Activated naive CD8-positive, alpha-beta T cell treated with anti-CD3 and anti-CD28 coated beads, Interleukin-2, amount 10 ng/mL, durations not matched to agents 7 days and 5 days (primary cell): ENCODE data around the gene HRC. TPM values are rescaled to one million over a fixed set of nuclear protein-coding genes. Genes with fewer than 3 reads are reported as not detected.

Experiments used
- ATAC-seq: fragments of 150-1000 bp; cut with Tn5 transposase; one replicate; pipeline ENCODE4 v1.10.0; 2021; ENCODE audit warnings: low read depth, moderate library complexity
- POLR2A ChIA-PET: fragments of 350-600 bp; sonication (Branson Sonifier 250); formaldehyde crosslinking; loops from one replicate; lab custom pipeline; 2021; ENCODE audit warnings: antibody characterized with exemption; lab: Charles Lee
- DNase-seq: peaks from one replicate; pipeline ENCODE4 v3.0.0; 2021
- H3K27ac Mint-ChIP-seq: one replicate; pipeline ENCODE4 v1.8.0; 2022; ENCODE audit warnings: mild to moderate bottlenecking, mixed read lengths
- H3K27me3 Mint-ChIP-seq: one replicate; pipeline ENCODE4 v1.8.0; 2022; ENCODE audit warnings: mild to moderate bottlenecking, moderate library complexity, mixed read lengths
- H3K36me3 Mint-ChIP-seq: one replicate; pipeline ENCODE4 v1.8.0; 2021; ENCODE audit warnings: mild to moderate bottlenecking, mixed read lengths
- H3K4me1 Mint-ChIP-seq: one replicate; pipeline ENCODE4 v1.8.0; 2021; ENCODE audit warnings: mixed read lengths
- H3K4me3 Mint-ChIP-seq: one replicate; pipeline ENCODE4 v1.8.0; 2022; ENCODE audit warnings: mild to moderate bottlenecking, moderate library complexity, mixed read lengths
- H3K9me3 Mint-ChIP-seq: one replicate; pipeline ENCODE4 v1.8.0; 2021; ENCODE audit warnings: mixed read lengths
- total RNA-seq, 2 experiments: library from RNA; stranded (reverse); gene quantifications; one replicate each; pipeline ENCODE4 v1.2.3, GENCODE V29; 2021

Gene HRC
- total RNA-seq, 2 experiments from 2014 or later, result not detected

DNA sequence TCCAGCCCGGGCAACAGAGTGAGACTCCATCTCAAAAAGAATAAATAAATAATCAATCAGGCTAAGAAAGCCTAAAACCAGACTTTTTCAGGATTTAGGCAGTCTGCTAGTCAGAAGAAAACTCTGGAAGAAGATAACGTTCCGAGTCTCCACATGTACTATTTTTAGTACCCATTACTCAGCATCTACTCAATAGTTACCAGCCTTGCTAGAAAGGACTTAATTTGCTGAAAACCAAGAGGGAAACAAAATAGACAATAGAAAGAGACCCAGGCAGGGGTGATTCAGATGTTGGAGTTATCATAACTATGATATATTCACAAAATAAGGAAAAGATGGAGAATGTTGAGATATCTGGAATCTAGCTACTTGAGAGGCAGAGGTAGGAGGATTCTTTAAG, 44.6 kb downstream of the HRC start:
- no peaks in the 10 kb centered on the region for H3K27me3 Mint-ChIP-seq
- no peak overlapping the region for H3K27ac Mint-ChIP-seq
- no peaks in the 10 kb centered on the region for H3K9me3 Mint-ChIP-seq
- peaks cover 12% of the 10 kb centered on the region for H3K4me1 Mint-ChIP-seq
- no peak overlapping the region for H3K4me3 Mint-ChIP-seq
- peaks cover 18% of the 10 kb centered on the region for H3K36me3 Mint-ChIP-seq
- DNase-seq (no peak), ATAC-seq (no peak)
- POLR2A ChIA-PET, result interaction anchor here (1.1 kb wide), 1 partner anchor 23 kb away, joined by 4 read pairs; no protein-coding TSS in a partner anchor

DNA sequence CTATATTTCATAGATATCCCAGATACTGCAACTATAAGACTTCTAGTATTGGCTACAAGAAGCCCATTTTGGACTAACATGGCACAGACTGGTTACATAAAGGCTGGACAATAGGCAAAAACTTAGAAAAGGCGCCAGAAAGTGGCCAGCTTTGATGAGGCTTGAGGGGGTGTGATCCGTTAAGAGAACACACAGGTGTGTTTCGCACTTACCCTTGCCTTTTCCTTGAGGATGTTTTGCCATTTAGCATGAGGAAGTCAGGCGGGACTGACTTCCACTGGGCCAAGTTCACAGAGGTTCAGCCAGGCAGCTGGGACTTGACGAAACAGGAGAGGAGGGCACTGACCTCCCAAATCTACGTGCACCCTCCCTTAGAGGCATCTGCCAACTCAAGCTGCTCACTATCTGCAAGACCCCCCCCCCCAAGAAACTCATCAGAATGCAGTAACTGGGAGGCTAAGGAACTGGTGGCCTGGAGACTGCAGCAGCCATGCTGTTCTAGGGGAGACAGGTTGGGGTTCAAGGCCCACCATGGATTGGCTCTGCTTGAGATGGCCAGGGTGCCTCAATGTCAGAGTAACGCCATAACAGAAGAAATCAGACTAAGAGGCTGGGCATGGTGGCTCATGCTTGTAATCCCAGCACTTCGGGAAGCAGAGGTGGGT, 45.5 kb downstream of the HRC start:
- no peak for ATAC-seq
- no peak overlapping the region for H3K27ac Mint-ChIP-seq
- no peak overlapping the region for H3K4me3 Mint-ChIP-seq
- no peaks in the 10 kb centered on the region for H3K9me3 Mint-ChIP-seq
- peaks cover 21% of the 10 kb centered on the region for H3K36me3 Mint-ChIP-seq
- peaks cover 13% of the 10 kb centered on the region for H3K4me1 Mint-ChIP-seq
- no peaks in the 10 kb centered on the region for H3K27me3 Mint-ChIP-seq
- POLR2A ChIA-PET, result no interaction called here
- no peak for DNase-seq

DNA sequence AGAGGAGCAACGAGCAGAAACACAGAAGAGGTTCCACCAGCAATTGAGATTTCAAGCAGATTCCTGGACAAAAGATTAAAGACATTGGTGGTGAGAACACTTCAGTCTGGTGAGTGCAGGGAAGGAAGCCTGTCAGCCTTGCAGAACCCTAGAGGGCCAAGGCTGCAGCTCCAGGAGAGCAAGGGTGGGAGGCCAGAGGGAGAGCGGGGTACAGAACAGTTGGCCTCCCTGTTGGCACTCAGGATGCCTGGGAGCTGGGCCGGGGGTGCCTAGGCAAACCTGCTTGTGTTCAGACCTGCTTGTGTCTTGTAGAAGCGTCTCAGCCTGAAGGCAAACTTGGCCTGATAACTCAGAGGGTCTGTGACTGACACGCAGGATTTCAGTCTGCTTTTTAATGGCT, 46.1 kb downstream of the HRC start:
- Mint-ChIP-seq H3K9me3 (no peaks in the 10 kb centered on the region), H3K36me3 (peaks cover 21% of the 10 kb centered on the region), H3K4me3 (no peak overlapping the region), H3K27ac (no peak overlapping the region), H3K27me3 (no peaks in the 10 kb centered on the region), H3K4me1 (peaks cover 14% of the 10 kb centered on the region)
- POLR2A ChIA-PET, result no interaction called here
- ATAC-seq (no peak), DNase-seq (no peak)

DNA sequence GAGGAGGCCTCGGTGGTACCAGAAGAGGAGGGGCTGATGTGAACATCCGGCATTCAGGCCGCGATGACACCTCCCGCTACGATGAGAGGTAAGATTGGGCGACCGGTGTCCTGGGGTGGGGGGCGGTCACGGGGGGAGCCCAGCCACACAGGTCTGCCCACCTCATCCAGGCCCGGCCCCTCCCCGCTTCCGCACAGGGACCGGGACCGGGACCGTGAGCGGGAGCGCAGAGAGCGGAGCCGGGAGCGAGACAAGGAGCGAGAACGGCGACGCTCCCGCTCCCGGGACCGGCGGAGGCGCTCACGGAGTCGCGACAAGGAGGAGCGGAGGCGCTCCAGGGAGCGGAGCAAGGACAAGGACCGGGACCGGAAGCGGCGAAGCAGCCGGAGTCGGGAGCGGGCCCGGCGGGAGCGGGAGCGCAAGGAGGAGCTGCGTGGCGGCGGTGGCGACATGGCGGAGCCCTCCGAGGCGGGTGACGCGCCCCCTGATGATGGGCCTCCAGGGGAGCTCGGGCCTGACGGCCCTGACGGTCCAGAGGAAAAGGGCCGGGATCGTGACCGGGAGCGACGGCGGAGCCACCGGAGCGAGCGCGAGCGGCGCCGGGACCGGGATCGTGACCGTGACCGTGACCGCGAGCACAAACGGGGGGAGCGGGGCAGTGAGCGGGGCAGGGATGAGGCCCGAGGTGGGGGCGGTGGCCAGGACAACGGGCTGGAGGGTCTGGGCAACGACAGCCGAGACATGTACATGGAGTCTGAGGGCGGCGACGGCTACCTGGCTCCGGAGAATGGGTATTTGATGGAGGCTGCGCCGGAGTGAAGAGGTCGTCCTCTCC, 47.4 kb downstream of the HRC start:
- H3K4me3 Mint-ChIP-seq, result no peak overlapping the region
- POLR2A ChIA-PET, result no interaction called here
- no peak overlapping the region for H3K27ac Mint-ChIP-seq
- peaks cover 7% of the 10 kb centered on the region for H3K4me1 Mint-ChIP-seq
- H3K9me3 Mint-ChIP-seq, result no peaks in the 10 kb centered on the region
- no peak for ATAC-seq
- DNase-seq, result no peak
- H3K36me3 Mint-ChIP-seq, result peaks cover 21% of the 10 kb centered on the region
- no peaks in the 10 kb centered on the region for H3K27me3 Mint-ChIP-seq

DNA sequence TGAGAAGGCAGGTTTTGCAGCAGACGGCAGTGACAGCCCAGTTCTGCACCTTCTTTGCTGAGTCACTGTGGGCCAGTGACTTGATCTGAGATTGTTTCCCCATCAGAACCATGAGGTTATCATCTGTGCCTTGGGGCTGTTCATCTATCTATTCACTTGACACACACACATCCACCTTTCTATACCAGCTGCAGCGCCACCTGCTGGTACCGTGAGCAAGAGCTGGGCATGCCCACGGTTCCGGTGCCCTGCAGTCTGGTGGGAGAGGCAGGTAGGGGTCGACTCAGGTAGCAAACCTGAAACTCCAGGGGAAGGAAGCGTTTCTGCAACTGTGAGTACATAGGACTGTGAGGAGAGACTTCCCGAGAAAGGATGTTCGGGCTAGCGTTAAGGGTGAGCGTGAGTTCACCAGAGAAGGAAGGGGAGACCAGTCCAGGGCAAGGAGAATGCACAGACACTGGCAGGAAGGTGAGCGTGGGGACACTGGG, 48.5 kb downstream of the HRC start:
- Mint-ChIP-seq H3K4me1 (peaks cover 7% of the 10 kb centered on the region), H3K4me3 (no peak overlapping the region), H3K27me3 (no peaks in the 10 kb centered on the region), H3K9me3 (no peaks in the 10 kb centered on the region), H3K36me3 (peaks cover 21% of the 10 kb centered on the region), H3K27ac (no peak overlapping the region)
- DNase-seq (peak; percentile 72), ATAC-seq (peak; percentile 70)
- POLR2A ChIA-PET, result interaction anchor here (0.7 to 1.3 kb wide), 2 partner anchors 9 to 21 kb away, joined by 3 read pairs; no protein-coding TSS in a partner anchor

DNA sequence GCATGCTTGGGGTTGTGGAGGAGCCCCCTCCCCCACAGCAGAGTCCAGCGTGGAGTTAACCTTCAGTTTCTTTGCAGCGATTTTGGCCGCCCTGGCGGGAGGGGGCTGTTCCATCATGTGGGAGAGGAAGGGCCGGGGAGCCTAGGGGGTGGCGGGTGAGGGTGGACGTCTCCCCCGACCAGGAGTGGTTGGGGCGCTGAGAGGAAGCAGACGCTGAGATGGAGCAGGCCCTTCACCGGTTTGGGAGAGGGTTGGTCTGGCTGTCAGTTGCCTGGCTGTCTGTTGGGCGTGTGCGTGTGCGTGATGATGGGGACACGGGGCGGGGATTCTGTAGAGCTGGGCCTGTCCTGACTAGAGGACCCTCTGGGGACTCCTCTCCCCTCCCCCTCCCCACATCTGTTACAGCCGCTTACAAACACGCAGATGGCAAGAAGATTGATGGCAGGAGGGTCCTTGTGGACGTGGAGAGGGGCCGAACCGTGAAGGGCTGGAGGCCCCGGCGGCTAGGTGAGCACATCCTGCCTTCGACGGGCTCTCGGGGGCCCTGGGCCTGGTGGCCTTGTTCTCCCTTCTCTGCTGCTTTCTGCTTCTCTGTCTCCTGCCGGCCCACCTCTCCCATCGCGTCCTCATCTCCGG, 50.8 kb downstream of the HRC start:
- Mint-ChIP-seq H3K36me3 (peaks cover 26% of the 10 kb centered on the region), H3K4me1 (peaks cover 7% of the 10 kb centered on the region), H3K27me3 (no peaks in the 10 kb centered on the region), H3K4me3 (no peak overlapping the region), H3K9me3 (no peaks in the 10 kb centered on the region), H3K27ac (no peak overlapping the region)
- POLR2A ChIA-PET, result no interaction called here
- no peak for DNase-seq
- ATAC-seq, result no peak

DNA sequence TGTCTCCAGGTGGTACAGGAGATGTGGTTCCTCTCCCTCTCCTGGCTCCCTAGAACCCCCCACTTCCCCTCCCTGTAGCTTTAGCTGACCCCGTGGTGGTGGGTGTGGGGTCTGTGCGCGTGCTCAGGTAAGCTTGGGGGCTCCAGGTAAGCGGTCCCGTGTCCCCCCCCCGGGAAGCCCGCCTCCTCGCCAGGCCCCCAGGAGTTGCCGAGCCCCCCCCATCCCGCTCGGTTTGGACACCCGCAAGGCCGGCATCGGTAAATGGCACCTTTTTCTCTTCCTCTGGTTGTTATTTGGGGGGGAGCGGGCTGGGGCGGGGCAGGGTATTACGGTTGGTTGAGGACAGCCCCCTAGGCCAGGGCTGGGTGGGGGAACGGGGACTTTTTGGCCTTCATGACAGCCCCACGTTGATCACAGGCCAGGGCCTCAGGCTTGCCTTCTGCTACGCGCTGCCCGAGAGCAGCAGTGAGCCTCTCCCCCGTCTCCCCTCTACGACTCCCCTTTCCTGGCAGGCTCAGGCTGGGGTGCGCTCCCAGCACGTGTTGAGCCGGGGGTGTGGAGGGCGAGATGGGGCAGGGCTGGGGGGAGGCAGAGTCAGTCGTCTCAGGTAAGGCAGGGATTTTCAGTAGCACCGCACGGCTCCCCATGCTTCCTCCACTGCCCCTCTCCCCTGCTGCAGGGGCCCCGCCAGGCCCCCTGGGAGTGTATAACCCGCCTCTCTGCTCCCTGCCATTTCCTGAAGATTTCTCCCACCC, 51.7 kb downstream of the HRC start:
- DNase-seq (no peak), ATAC-seq (no peak)
- POLR2A ChIA-PET, result no interaction called here
- Mint-ChIP-seq H3K36me3 (peaks cover 23% of the 10 kb centered on the region), H3K9me3 (no peaks in the 10 kb centered on the region), H3K27ac (no peak overlapping the region), H3K4me3 (no peak overlapping the region), H3K4me1 (peaks cover 7% of the 10 kb centered on the region), H3K27me3 (no peaks in the 10 kb centered on the region)

DNA sequence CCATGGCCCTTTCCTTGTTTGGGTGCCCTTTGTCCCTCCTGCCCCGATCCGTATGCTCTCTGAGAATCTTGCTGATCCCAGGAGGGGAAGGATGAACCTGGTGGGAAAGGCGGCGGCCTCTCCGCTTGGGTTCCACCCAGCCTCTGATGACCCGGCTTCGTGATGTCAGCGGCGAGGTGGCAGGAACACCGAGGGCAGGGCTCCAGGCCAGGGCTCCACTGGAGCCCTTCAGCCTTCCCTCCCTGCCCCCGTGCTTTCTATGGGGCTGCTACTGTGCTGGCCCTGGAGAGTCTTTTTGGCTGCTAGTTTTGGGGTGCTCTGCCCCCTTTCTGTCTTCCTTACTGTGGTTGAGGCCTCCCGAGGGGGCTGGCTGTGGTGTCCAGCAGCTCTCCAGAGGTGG, 52.9 kb downstream of the HRC start:
- H3K36me3 Mint-ChIP-seq, result peaks cover 23% of the 10 kb centered on the region
- H3K4me3 Mint-ChIP-seq, result no peak overlapping the region
- H3K27ac Mint-ChIP-seq, result no peak overlapping the region
- H3K4me1 Mint-ChIP-seq, result peaks cover 16% of the 10 kb centered on the region
- H3K27me3 Mint-ChIP-seq, result no peaks in the 10 kb centered on the region
- ATAC-seq (no peak), DNase-seq (no peak)
- POLR2A ChIA-PET, result interaction anchor here (2.1 kb wide), 1 partner anchor 12 kb away, joined by 5 read pairs; the partner anchor contains the start of gene LIN7B
- no peaks in the 10 kb centered on the region for H3K9me3 Mint-ChIP-seq

Other genes starting within 250 kb of the HRC start
- 1 to 10 TPM; 1.7 to 2.6 TPM for gene DHDH, start 221.7 kb downstream of the HRC start, total RNA-seq
- 100 to 1,000 TPM; 285 to 296 TPM for gene BAX, start 200.5 kb downstream of the HRC start, total RNA-seq
- gene FTL, start 190.1 kb downstream of the HRC start, total RNA-seq, result 1,000 to 10,000 TPM; 1,232 to 1,343 TPM
- gene GYS1, start 162.1 kb downstream of the HRC start, total RNA-seq, result 10 to 100 TPM; 58.0 to 63.1 TPM
- gene RUVBL2, start 161.5 kb downstream of the HRC start, total RNA-seq, result 10 to 100 TPM; 71.3 to 76.1 TPM
- gene LHB, start 138.3 kb downstream of the HRC start, total RNA-seq, result not detected
- gene CGB3, start 131.1 kb downstream of the HRC start, total RNA-seq, result not detected
- gene CGB2, start 123.5 kb downstream of the HRC start, total RNA-seq, result not detected
- gene CGB1, start 118.5 kb downstream of the HRC start, total RNA-seq, result not detected
- not detected for gene CGB5, start 111.5 kb downstream of the HRC start, total RNA-seq
- not detected for gene CGB8, start 106.3 kb downstream of the HRC start, total RNA-seq
- not detected for gene CGB7, start 97.6 kb downstream of the HRC start, total RNA-seq
- gene NTF4, start 90.6 kb downstream of the HRC start, total RNA-seq, result not detected
- not detected for gene KCNA7, start 82.7 kb downstream of the HRC start, total RNA-seq
- gene SNRNP70, start 69.9 kb downstream of the HRC start, total RNA-seq, result 100 to 1,000 TPM; 321 to 328 TPM
- 10 to 100 TPM in 1 of 2 experiments, 1 to 10 TPM in 1; 8.9 to 10.1 TPM for gene LIN7B, start 41.0 kb downstream of the HRC start, total RNA-seq
- gene C19orf73, start 36.3 kb downstream of the HRC start, total RNA-seq, result 1 to 10 TPM; 1.3 to 1.7 TPM
- gene PPFIA3, start 35.9 kb downstream of the HRC start, total RNA-seq, result 1 to 10 TPM; 3.6 to 4.6 TPM
- gene TRPM4, start 2.4 kb upstream of the HRC start, total RNA-seq, result under 1 TPM; 0.19 to 0.34 TPM
- 1 to 10 TPM; 3.7 to 5.1 TPM for gene SLC6A16, start 169.8 kb upstream of the HRC start, total RNA-seq
- gene CD37, start 180.0 kb upstream of the HRC start, total RNA-seq, result 100 to 1,000 TPM; 246 to 258 TPM
- gene TEAD2, start 207.0 kb upstream of the HRC start, total RNA-seq, result not detected
- gene DKKL1, start 208.5 kb upstream of the HRC start, total RNA-seq, result not detected
- gene KASH5, start 232.9 kb upstream of the HRC start, total RNA-seq, result not detected